Liver (tissue), 9 donors: ENCODE results near the gene OMD. TPM values are rescaled to one million over a fixed set of nuclear protein-coding genes. Genes with fewer than 3 reads are reported as not detected.

Experiments
- DNase-seq: peaks from one replicate; pipeline ENCODE4 v3.0.0-alpha.2; 2017; ENCODE audit warnings: low spot score
- H3K27ac ChIP-seq, 2 donors: one replicate each; pipeline ENCODE4 v1.7.0; 2013; ENCODE audit warnings: inconsistent platforms in 2 of 2, low read length in 2 of 2, control low read depth in 1 of 2, low read depth in 1 of 2, mild to moderate bottlenecking in 1 of 2
- H3K27me3 ChIP-seq, 4 donors: one replicate each; pipeline versions ENCODE4 v1.6.1 to v1.7.0; 2013; ENCODE audit warnings: low read length in 3 of 4, inconsistent platforms in 1 of 4, mild to moderate bottlenecking in 1 of 4, moderate library complexity in 1 of 4; ENCODE audit not compliant: control insufficient read depth in 4 of 4, insufficient read depth in 4 of 4
- H3K36me3 ChIP-seq, 4 donors: one replicate each; pipeline versions ENCODE4 v1.6.1 to v1.7.0; 2013; ENCODE audit warnings: low read length in 3 of 4, mild to moderate bottlenecking in 3 of 4, low read depth in 1 of 4, moderate library complexity in 1 of 4; ENCODE audit not compliant: control insufficient read depth in 4 of 4, insufficient read depth in 3 of 4
- H3K4me1 ChIP-seq, 4 donors: one replicate each; pipeline versions ENCODE4 v1.6.1 to v1.7.0; 2013; ENCODE audit warnings: low read length in 3 of 4, mild to moderate bottlenecking in 3 of 4, moderate library complexity in 1 of 4; ENCODE audit not compliant: control insufficient read depth in 4 of 4, insufficient read depth in 4 of 4
- H3K4me3 ChIP-seq, 3 donors: one replicate each; pipeline versions ENCODE4 v1.6.1 to v1.7.0; 2013; ENCODE audit warnings: low read length in 3 of 3, control low read depth in 1 of 3, low read depth in 1 of 3, mild to moderate bottlenecking in 1 of 3
- H3K9ac ChIP-seq, 2 donors: one replicate each; pipeline ENCODE4 v1.7.0; 2013; ENCODE audit warnings: low read length in 2 of 2, mild to moderate bottlenecking in 2 of 2, moderate library complexity in 2 of 2, control low read depth in 1 of 2, low read depth in 1 of 2
- H3K9me3 ChIP-seq, 4 donors: one replicate each; pipeline versions ENCODE4 v1.6.1 to v1.7.0; 2013; ENCODE audit warnings: low read length in 3 of 4; ENCODE audit not compliant: control insufficient read depth in 4 of 4
- EGR1 ChIP-seq, 2 donors: IDR thresholded peaks; 2 replicates each; pipeline ENCODE4 v1.6.1; 2016 to 2018; ENCODE audit warnings: antibody characterized with exemption in 2 of 2, low read depth in 2 of 2
- FOXA2 ChIP-seq: IDR thresholded peaks from 2 replicates; pipeline ENCODE4 v1.6.1; 2016; ENCODE audit warnings: antibody characterized with exemption
- HNF4A ChIP-seq, 2 donors: conservative IDR thresholded peaks; 2 replicates each; pipeline ENCODE4 v1.6.1; 2016; ENCODE audit warnings: antibody characterized with exemption in 2 of 2, mild to moderate bottlenecking in 2 of 2
- HNF4G ChIP-seq: IDR thresholded peaks from 2 replicates; pipeline ENCODE4 v1.6.1; 2016; ENCODE audit warnings: antibody characterized with exemption
- NR2F2 ChIP-seq: IDR thresholded peaks from 2 replicates; pipeline ENCODE4 v1.6.1; 2016; ENCODE audit warnings: antibody characterized with exemption
- RXRA ChIP-seq, 2 donors: IDR thresholded peaks; 2 replicates each; pipeline ENCODE4 v1.6.1; 2017 to 2018; ENCODE audit warnings: antibody characterized with exemption in 2 of 2, mild to moderate bottlenecking in 1 of 2
- TAF1 ChIP-seq: conservative IDR thresholded peaks from 2 replicates; pipeline ENCODE4 v1.6.1; 2016; ENCODE audit warnings: antibody characterized with exemption, mild to moderate bottlenecking
- YY1 ChIP-seq: IDR thresholded peaks from 2 replicates; pipeline ENCODE4 v1.6.1; 2016; ENCODE audit warnings: antibody characterized with exemption, mild to moderate bottlenecking
- WGBS: extraction: QIAGEN DNeasy Blood & Tissue Kit; methylation state at CpG from one replicate; pipeline ENCODE4 v1.1.7; 2013; 5-methylcytosine and 5-hydroxymethylcytosine counted together
- polyA plus RNA-seq, 2 donors: library from polyadenylated mRNA; stranded (reverse) in 1 of 2; unstranded in 1 of 2; fragments of 200-250 nt in 1 of 2; fragments of >200 nt in 1 of 2; fragmentation: Nextera tagmentation in 1 of 2; extraction: Ambion mirVana in 1 of 2; gene quantifications; one replicate each; pipeline versions ENCODE4 v1.2.1 to v1.2.3, GENCODE V29; 2013 to 2015
- total RNA-seq, 2 donors: library from RNA; depleted of rRNA; stranded (reverse); fragments of >200 nt; gene quantifications; one replicate each; pipeline ENCODE4 v1.2.3, GENCODE V29; 2014
- TF ChIP-seq, protein P1 (sequence below): IDR thresholded peaks from 2 replicates; pipeline ENCODE4 v1.6.1; 2016; ENCODE audit warnings: antibody characterized with exemption, mild to moderate bottlenecking
- TF ChIP-seq, protein P2 (sequence below): IDR thresholded peaks from 2 replicates; pipeline ENCODE4 v1.6.1; 2016; ENCODE audit warnings: antibody characterized with exemption
- TF ChIP-seq, protein P3 (sequence below): fragments of 150-350 bp; IDR thresholded peaks from 2 replicates; pipeline ENCODE4 v1.5.1; 2017; ENCODE audit warnings: improper control_type of control experiment, low read depth, low read length; ENCODE audit not compliant: missing input control
- TF ChIP-seq, protein P4 (sequence below): IDR thresholded peaks from 2 replicates; pipeline ENCODE4 v1.6.1; 2016; ENCODE audit warnings: antibody characterized with exemption
- donor health status: healthy.
- donor health status: healthy.
- donor health status: healthy.
- donor health status: healthy.
- donor health status: healthy.

OMD gene
- total and polyA plus RNA-seq, 4 donors: 0.28 to 0.75 (median 0.52) TPM; not detected in 1

DNA sequence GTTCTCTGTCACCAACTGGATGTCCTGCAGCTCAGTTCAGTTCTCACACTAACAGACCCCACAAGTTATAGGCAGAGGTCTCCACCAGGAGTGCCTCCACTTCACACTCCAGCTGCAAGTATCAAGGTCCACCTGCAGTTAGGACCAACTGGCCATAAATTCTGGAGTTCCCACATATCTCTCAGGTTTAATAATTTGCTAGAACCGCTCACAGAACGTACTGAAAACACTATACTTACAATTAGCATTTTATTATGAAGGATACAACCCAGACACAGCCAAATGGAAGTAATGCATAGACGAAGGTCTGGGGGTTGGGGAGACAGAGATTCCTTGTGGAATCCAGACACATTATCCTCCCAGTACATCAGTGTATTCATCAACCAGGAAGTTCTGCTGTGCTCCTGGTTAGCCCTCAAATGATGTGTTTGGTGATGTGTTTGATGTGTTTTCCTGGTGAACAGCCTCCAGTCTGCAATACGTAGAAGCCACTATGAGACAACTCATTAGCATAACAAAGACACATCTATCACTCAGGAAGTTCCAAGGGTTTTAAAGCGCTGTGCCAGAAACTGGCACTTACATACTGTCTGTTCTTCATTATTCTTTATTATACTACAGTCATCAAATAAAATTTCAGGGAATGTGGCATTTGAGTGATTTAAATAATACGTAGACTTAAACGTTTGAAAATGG lies 45.3 kb downstream of the OMD start:
- 84% methylated on average over 7 of the region's 7 CpGs for WGBS
- Histone ChIP-seq H3K36me3 (no peaks in the 10 kb centered on the region), H3K9ac (no peak overlapping the region), H3K4me1 (no peaks in the 10 kb centered on the region), H3K27me3 (no peaks in the 10 kb centered on the region), H3K4me3 (no peak overlapping the region), H3K27ac (no peak overlapping the region), H3K9me3 (peaks cover 0 to 1% (median 0%) of the 10 kb centered on the region in 4 donors)
- DNase-seq: no peak
- no peak for TF ChIP-seq YY1
- TF ChIP-seq, protein P1, sequence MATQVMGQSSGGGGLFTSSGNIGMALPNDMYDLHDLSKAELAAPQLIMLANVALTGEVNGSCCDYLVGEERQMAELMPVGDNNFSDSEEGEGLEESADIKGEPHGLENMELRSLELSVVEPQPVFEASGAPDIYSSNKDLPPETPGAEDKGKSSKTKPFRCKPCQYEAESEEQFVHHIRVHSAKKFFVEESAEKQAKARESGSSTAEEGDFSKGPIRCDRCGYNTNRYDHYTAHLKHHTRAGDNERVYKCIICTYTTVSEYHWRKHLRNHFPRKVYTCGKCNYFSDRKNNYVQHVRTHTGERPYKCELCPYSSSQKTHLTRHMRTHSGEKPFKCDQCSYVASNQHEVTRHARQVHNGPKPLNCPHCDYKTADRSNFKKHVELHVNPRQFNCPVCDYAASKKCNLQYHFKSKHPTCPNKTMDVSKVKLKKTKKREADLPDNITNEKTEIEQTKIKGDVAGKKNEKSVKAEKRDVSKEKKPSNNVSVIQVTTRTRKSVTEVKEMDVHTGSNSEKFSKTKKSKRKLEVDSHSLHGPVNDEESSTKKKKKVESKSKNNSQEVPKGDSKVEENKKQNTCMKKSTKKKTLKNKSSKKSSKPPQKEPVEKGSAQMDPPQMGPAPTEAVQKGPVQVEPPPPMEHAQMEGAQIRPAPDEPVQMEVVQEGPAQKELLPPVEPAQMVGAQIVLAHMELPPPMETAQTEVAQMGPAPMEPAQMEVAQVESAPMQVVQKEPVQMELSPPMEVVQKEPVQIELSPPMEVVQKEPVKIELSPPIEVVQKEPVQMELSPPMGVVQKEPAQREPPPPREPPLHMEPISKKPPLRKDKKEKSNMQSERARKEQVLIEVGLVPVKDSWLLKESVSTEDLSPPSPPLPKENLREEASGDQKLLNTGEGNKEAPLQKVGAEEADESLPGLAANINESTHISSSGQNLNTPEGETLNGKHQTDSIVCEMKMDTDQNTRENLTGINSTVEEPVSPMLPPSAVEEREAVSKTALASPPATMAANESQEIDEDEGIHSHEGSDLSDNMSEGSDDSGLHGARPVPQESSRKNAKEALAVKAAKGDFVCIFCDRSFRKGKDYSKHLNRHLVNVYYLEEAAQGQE: no peak

DNA sequence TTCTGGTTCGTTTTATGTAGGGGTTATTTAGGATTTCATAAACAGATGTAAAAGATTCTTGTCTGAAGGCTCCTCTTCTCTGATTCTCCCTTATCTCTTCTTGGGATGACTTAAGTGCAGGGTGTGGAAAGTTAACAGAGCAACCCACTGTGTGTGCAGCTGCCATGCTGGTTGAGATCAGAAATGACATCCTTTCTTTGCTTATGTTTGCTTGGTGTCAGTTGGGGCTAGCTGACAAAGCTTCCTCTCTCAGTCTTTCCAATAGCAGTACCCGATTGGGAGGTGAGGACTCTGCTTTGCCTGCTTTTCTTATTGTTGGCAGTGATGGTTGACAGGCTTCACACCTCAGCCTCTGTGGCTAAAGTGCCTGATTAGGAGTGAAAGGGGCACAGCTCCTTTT lies 46.4 kb downstream of the OMD start:
- peaks cover 0 to 1% (median 0%) of the 10 kb centered on the region in 4 donors for H3K9me3 ChIP-seq
- no peak for TF ChIP-seq NR2F2
- TF ChIP-seq HNF4A (conservative IDR thresholded peaks at IDR 0.05): no peak
- TF ChIP-seq YY1: no peak
- no peak for TF ChIP-seq FOXA2
- TF ChIP-seq RXRA (IDR thresholded peaks at IDR 0.05): no peak
- TF ChIP-seq, protein P2, sequence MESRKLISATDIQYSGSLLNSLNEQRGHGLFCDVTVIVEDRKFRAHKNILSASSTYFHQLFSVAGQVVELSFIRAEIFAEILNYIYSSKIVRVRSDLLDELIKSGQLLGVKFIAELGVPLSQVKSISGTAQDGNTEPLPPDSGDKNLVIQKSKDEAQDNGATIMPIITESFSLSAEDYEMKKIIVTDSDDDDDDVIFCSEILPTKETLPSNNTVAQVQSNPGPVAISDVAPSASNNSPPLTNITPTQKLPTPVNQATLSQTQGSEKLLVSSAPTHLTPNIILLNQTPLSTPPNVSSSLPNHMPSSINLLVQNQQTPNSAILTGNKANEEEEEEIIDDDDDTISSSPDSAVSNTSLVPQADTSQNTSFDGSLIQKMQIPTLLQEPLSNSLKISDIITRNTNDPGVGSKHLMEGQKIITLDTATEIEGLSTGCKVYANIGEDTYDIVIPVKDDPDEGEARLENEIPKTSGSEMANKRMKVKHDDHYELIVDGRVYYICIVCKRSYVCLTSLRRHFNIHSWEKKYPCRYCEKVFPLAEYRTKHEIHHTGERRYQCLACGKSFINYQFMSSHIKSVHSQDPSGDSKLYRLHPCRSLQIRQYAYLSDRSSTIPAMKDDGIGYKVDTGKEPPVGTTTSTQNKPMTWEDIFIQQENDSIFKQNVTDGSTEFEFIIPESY: no peak
- no peak for TF ChIP-seq HNF4G
- TF ChIP-seq TAF1: no peak
- TF ChIP-seq, protein P3, sequence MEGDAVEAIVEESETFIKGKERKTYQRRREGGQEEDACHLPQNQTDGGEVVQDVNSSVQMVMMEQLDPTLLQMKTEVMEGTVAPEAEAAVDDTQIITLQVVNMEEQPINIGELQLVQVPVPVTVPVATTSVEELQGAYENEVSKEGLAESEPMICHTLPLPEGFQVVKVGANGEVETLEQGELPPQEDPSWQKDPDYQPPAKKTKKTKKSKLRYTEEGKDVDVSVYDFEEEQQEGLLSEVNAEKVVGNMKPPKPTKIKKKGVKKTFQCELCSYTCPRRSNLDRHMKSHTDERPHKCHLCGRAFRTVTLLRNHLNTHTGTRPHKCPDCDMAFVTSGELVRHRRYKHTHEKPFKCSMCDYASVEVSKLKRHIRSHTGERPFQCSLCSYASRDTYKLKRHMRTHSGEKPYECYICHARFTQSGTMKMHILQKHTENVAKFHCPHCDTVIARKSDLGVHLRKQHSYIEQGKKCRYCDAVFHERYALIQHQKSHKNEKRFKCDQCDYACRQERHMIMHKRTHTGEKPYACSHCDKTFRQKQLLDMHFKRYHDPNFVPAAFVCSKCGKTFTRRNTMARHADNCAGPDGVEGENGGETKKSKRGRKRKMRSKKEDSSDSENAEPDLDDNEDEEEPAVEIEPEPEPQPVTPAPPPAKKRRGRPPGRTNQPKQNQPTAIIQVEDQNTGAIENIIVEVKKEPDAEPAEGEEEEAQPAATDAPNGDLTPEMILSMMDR: no peak
- no peak for TF ChIP-seq EGR1 (IDR thresholded peaks at IDR 0.05; ENCODE audit: low read depth in 2 of 2)
- TF ChIP-seq, protein P4, sequence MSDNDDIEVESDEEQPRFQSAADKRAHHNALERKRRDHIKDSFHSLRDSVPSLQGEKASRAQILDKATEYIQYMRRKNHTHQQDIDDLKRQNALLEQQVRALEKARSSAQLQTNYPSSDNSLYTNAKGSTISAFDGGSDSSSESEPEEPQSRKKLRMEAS: no peak
- H3K4me1 ChIP-seq: no peaks in the 10 kb centered on the region
- no peaks in the 10 kb centered on the region for H3K27me3 ChIP-seq
- DNase-seq: no peak
- H3K9ac ChIP-seq: no peak overlapping the region
- no peak overlapping the region for H3K4me3 ChIP-seq
- H3K27ac ChIP-seq: no peak overlapping the region
- no peaks in the 10 kb centered on the region for H3K36me3 ChIP-seq
- WGBS: 86% methylated on average over 2 of the region's 2 CpGs
